ENCODE data around the gene DCBLD2.

GRCh38 chr3:98930413-98930812 lies 28.9 kb upstream of the DCBLD2 start:
- TF ChIP-seq, protein P1, sequence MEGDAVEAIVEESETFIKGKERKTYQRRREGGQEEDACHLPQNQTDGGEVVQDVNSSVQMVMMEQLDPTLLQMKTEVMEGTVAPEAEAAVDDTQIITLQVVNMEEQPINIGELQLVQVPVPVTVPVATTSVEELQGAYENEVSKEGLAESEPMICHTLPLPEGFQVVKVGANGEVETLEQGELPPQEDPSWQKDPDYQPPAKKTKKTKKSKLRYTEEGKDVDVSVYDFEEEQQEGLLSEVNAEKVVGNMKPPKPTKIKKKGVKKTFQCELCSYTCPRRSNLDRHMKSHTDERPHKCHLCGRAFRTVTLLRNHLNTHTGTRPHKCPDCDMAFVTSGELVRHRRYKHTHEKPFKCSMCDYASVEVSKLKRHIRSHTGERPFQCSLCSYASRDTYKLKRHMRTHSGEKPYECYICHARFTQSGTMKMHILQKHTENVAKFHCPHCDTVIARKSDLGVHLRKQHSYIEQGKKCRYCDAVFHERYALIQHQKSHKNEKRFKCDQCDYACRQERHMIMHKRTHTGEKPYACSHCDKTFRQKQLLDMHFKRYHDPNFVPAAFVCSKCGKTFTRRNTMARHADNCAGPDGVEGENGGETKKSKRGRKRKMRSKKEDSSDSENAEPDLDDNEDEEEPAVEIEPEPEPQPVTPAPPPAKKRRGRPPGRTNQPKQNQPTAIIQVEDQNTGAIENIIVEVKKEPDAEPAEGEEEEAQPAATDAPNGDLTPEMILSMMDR (IDR thresholded peaks at IDR 0.05) = no peak
- TF ChIP-seq POLR2A (IDR thresholded peaks at IDR 0.05) = no peak

Data from body of pancreas (tissue), 4 donors.